Left kidney (tissue), 2 donors: Measurements from ENCODE around the gene TSPAN14. TPM values are rescaled to one million over a fixed set of nuclear protein-coding genes. Genes with fewer than 3 reads are reported as not detected.
"Not testable (repeated sequence)": the region's sequence is repeated elsewhere in the genome, so short reads cannot be mapped to it uniquely, and the experiment has no call there.

Source experiments
- DNase-seq: peaks from one replicate; pipeline ENCODE4 v3.0.0-alpha.2; 2013
- polyA plus RNA-seq: library from polyadenylated mRNA; unstranded; fragments of 120-200 nt; gene quantifications from one replicate; pipeline ENCODE4 v1.2.1, GENCODE V29; 2013; ENCODE audit not compliant: insufficient read length

TSPAN14 gene
- polyA plus RNA-seq, 1 donor = 81.2 TPM

GRCh38 chr10:80468806-80469421 is 14.8 kb downstream of the TSPAN14 start:
- no peak for DNase-seq

GRCh38 chr10:80470266-80470665 is 16.2 kb downstream of the TSPAN14 start:
- no peak for DNase-seq

- DNase-seq = no peak
These were observed 16.9 kb downstream of the TSPAN14 start for GRCh38 chr10:80471001-80471400.

- no peak for DNase-seq
These were observed 17.7 kb downstream of the TSPAN14 start for GRCh38 chr10:80471715-80472233.

- no peak for DNase-seq
These were observed 18.4 kb downstream of the TSPAN14 start for GRCh38 chr10:80472234-80473095.

- no peak for DNase-seq
These were observed 19.1 kb downstream of the TSPAN14 start for GRCh38 chr10:80473096-80473657.

GRCh38 chr10:80473692-80474596 is 19.8 kb downstream of the TSPAN14 start:
- no peak for DNase-seq

GRCh38 chr10:80474597-80474910 is 20.4 kb downstream of the TSPAN14 start:
- no peak for DNase-seq

- no peak for DNase-seq
These were observed 20.8 kb downstream of the TSPAN14 start for GRCh38 chr10:80474941-80475340.

GRCh38 chr10:80475641-80476040 is 21.5 kb downstream of the TSPAN14 start:
- DNase-seq = not testable (repeated sequence)

GRCh38 chr10:80476685-80477084 is 22.6 kb downstream of the TSPAN14 start:
- no peak for DNase-seq

GRCh38 chr10:80477813-80478212 is 23.7 kb downstream of the TSPAN14 start:
- DNase-seq = no peak

- not testable (repeated sequence) for DNase-seq
These were observed 26.3 kb downstream of the TSPAN14 start for GRCh38 chr10:80480373-80480772.

- no peak for DNase-seq
These were observed 26.7 kb downstream of the TSPAN14 start for GRCh38 chr10:80480852-80481251.

GRCh38 chr10:80484243-80484642 is 30.1 kb downstream of the TSPAN14 start:
- DNase-seq = no peak

GRCh38 chr10:80484676-80485075 is 30.6 kb downstream of the TSPAN14 start:
- DNase-seq = no peak

- DNase-seq = no peak
These were observed 31.2 kb downstream of the TSPAN14 start for GRCh38 chr10:80485076-80485945.

- no peak for DNase-seq
These were observed 32.0 kb downstream of the TSPAN14 start for GRCh38 chr10:80485946-80486764.

GRCh38 chr10:80486785-80487420 is 32.8 kb downstream of the TSPAN14 start:
- DNase-seq = no peak

- DNase-seq = no peak
These were observed 33.3 kb downstream of the TSPAN14 start for GRCh38 chr10:80487421-80487785.
